ENCODE measurements around the gene TNS3. TPM values are rescaled to one million over a fixed set of nuclear protein-coding genes. Genes with fewer than 3 reads are reported as not detected.
A peak's percentile ranks its signal among the peaks of the same experiment; 100 is the strongest.

The TNS3 gene
- total and polyA plus RNA-seq, 9 of the 15 experiments (the other 6 are each of a cell fraction or from before 2014, with no cell fraction given) = 0.20 TPM; not detected in 8

GRCh38 chr7:47485640-47486435 is 96.1 kb downstream of the TNS3 start:
- intact Hi-C loops (cut with micrococcal nuclease) (no loop called here), in situ Hi-C loops (cut with MboI) (no loop called here)
- Histone ChIP-seq H3K9me1 (ENCODE audit: control insufficient read depth, insufficient read depth, low read length) (no peaks in the 10 kb centered on the region), H3K4me1 (replicated peaks in 1 of 2; ENCODE audit: control insufficient read depth in 2 of 2, insufficient read depth in 2 of 2, low read length in 2 of 2) (peaks cover 5 to 8% of the 10 kb centered on the region in 2 experiments; a peak in 4 of 5 replicates), H3K4me2 (ENCODE audit: insufficient read depth, low read length) (no peak overlapping the region), H3K79me2 (ENCODE audit: control insufficient read depth, insufficient read depth, low read length) (no peaks in the 10 kb centered on the region), H3K27me3 (ENCODE audit: control insufficient read depth in 2 of 2, insufficient read depth in 2 of 2, low read length in 2 of 2) (peaks cover 5 to 65% of the 10 kb centered on the region in 2 experiments; a peak in 4 of 5 replicates), H3K27ac (ENCODE audit: extremely low read depth, low read depth, low read length) (no peak overlapping the region), H4K20me1 (replicated peaks; ENCODE audit: control insufficient read depth, insufficient read depth, low read length) (no peaks in the 10 kb centered on the region; the same call in 1 of the 2 replicates), H2AFZ (ENCODE audit: low read depth, low read length) (no peak overlapping the region), H3K9me3 (replicated peaks; ENCODE audit: control insufficient read depth, insufficient read depth, low read depth, low read length) (no peaks in the 10 kb centered on the region), H3K4me3 (no peak overlapping the region), H3K36me3 (ENCODE audit: control insufficient read depth, insufficient read depth, low read length) (no peaks in the 10 kb centered on the region), H3K9ac (ENCODE audit: insufficient read depth in 1 of 2, low read depth in 2 of 2, low read length in 2 of 2) (no peak overlapping the region)
- no peak for TF ChIP-seq TRIM28 (IDR thresholded peaks at IDR 0.05)
- TF ChIP-seq TAF1 (IDR thresholded peaks at IDR 0.05; ENCODE audit: control insufficient read depth, extremely low read depth, insufficient read depth, low read length, severe bottlenecking) = no peak
- TF ChIP-seq SP1 (CRISPR knock-in tag; IDR thresholded peaks at IDR 0.05) = no peak
- TF ChIP-seq SIN3A (IDR thresholded peaks at IDR 0.05; ENCODE audit: borderline replicate concordance in 2 of 2, control insufficient read depth in 1 of 2, low read depth in 2 of 2, low read length in 2 of 2) = no peak
- no peak for TF ChIP-seq FOXJ2 (tag; IDR thresholded peaks at IDR 0.05)
- TF ChIP-seq TRIM25 (IDR thresholded peaks at IDR 0.05; ENCODE audit: borderline replicate concordance) = no peak
- peak; percentile 73 for TF ChIP-seq EGR1 (conservative IDR thresholded peaks at IDR 0.05)
- WGBS (ENCODE audit: insufficient coverage, low coverage, missing lambda C conversion rate) = 0% methylated on average over 7 of the region's 9 CpGs
- ChIA-PET POLR2A (no interaction called here), CTCF (ENCODE audit: low intra/inter-chr PET ratio) (no interaction called here)
- no TSS peak for BruUV-seq (replicated peaks)
- ATAC-seq (no peak), FAIRE-seq (no peak), DNase-seq (ENCODE audit: extremely low read depth in 1 of 4, low spot score in 3 of 4) (no peak)
